Inferior parietal cortex (tissue), 1 donor: ENCODE data around the gene SLC36A4.
"Not testable (repeated sequence)": the region's sequence is repeated elsewhere in the genome, so short reads cannot be mapped to it uniquely, and the experiment has no call there.

Source experiments
- DNase-seq: peaks from one replicate; pipeline ENCODE4 v3.0.0-alpha.2; 2016; ENCODE audit errors: extremely low spot score

SLC36A4 gene

DNA sequence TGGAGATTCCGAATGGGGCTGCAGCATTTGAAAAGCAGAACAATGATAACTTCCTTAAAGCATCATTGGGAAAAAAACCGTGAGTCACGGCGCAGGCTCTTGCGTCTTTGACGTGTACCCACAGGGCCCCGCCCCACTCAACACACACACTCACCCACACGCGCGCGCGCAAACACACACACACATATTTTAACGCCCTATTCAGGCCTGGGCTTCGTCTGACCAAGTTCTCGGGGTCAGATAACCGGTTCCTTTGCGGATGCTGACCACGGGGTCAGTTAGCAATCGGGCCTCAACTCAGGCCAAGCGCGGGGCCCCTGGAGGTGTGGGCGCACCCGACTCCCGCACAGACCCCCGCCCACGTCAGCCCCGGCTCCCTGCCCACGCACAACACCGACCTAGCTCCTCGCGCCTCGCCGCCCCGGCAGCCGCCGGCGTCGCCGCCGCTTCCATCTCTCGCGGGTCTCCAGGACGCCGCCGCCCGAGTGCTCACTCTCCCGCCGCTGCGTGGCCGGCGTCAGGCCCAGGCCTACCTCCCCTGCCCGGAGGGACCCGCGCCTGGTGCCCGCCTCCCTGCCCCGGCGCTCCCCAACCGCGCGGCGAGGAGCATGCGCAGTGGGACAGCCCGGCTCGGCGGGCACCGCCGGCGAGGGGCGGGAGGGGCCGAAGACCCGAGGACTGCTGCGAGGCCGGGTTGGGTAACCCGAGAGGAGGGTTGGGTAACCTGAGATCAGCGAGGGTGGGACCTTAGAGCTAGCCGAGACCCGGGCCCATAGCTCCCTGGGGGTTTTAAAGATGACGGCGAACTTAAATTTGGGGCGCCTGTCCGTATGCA, at the start of gene SLC36A4:
Gene SLC36A4 (minus strand): TSS at position 612 of the 835 bp plus-strand sequence. CDS start 159 bp downstream, at position 453.
- DNase-seq = peak; percentile 85

DNA sequence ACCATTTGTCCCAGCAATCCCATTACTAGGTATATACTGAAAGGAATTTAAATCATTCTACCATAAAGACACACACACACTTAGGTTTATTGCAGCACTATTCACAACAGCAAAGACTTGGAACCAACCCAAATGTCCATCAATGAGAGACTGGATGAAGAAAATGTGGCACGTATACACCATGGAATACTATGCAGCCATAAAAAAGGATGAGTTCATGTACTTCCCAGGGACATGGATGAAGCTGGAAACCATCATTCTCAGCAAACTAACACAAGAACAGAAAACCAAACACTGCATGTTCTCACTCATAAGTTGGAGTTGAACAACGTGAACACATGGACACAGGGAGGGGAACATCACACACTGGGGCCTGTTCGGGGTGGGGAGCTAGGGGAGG, 49.0 kb upstream of the SLC36A4 start:
- DNase-seq = not testable (repeated sequence)

DNA sequence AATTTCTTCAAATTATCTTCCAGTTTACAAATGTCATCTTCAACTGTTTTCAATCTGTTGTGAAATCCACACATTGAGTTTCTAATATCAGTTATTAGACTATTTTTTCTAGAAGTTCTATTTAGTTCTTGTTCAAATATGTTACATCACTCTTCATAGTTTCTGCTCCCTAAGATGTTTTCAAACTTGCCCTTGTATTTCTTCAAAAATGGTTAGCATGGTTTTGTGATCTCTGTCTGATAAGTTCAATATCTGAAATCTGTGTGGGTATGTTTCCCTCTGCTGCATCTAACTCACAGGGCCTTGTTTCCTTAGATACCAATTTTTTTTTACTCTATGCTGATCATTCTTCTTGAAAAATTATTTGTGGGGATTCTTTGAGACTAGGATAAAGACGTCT, 46.2 kb upstream of the SLC36A4 start:
- DNase-seq = no peak

DNA sequence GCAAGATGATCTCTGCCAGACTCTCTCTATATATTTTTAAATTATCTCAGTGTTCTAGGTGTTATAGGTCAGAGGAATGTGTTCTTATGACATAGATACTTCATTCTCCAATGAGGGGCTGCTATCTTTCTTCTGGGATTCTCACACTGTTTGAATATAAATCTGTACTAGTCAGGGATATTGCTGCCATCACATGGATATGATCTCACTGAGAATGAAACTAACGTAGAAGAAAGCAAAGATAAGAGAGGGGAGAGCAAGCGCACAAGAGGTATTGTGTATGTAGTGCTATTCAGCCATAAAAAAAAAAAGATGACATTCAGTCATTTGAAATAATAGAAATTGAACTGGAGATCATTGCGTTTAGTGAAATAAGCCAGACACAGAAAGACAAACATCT, 42.2 kb upstream of the SLC36A4 start:
- no peak for DNase-seq

DNA sequence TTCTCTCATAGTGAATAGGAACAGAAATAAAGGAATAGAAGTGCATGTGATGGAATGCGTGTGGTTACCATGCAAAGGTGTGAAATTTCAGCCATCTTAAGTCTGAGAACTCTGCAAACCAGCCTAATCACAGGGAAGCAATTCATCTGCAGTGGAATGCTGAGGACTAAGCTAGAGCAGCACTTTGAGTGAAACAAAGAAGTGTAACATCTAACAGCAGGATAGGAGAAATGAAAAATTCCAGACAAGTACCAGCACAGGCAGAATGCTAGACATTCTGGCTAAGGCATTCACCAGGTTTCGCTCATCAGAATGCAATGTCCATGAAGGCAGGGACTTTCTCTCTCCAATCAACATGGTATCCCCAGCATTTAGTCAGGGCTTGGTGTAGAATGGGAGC, 41.2 kb upstream of the SLC36A4 start:
- no peak for DNase-seq

DNA sequence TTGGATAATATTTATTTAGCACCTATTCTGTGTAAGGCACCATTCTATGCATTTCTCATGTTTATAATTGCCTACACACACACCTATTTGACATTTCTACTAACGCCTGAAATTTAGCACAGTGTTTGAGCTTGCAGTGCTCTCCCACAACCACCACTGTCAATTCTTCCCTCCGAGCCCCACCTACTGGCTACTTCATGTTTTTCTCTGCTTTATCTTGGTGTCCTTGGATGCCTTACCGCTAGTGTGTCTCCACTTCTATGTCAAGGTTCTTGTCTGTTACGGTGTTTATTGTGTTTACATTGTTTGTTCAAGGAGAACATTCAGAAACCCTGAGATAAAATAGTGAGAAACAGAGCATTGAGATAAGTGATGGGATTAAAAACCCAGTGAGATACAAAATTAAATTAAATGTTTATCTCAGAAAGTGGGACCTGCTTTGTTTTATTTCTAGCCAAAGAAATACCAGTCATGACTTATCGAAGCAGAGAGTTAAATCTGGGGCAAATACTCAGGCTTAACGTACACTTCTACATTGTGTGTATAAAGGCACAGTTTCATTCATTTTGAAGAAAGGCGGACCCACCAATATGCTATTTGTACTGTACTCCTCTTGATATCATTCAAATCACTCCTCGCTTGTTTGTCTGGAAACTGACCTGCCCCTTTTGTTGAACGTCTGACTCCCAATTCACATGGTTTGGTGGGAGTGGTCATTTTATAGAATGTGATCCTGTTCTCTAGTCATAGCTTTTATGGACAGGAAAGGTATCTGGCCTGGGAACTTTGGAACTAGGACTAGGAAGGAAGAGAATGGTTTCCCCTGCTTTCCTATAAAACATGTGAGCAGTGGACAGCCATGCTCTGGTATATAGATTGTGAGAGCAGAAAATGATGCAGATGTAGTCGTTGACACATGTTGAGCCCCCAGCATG, 39.2 kb upstream of the SLC36A4 start:
- DNase-seq = peak; percentile 50

DNA sequence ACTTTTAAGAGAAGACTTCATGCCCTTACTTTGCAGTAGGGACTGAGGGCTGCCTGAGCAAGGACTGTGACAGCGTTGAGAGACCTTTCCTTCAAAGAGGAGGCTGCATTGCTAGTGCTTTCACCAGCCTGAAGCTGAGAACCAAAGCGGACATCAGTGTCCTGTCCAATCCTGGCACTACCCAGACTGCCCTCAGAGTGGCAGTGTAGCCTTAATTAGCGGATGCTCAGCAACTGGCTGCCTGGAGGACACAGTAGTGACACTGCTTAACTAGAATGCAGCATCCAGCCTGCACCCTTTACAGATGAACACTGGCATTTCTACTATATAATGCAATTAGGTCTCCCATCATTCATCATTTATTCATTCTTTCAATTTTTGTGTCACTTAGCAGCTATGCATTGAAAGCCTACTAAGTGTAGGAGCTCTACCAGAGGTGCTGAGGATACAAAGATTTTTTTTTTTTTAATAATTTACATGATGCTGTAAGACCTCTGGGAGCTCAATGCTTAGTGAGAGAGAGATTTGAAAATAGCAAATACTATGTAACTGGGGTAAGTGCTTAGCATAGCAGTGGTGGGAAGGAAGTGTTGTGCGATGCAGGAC, 36.9 kb upstream of the SLC36A4 start:
- peak; percentile 89 for DNase-seq

DNA sequence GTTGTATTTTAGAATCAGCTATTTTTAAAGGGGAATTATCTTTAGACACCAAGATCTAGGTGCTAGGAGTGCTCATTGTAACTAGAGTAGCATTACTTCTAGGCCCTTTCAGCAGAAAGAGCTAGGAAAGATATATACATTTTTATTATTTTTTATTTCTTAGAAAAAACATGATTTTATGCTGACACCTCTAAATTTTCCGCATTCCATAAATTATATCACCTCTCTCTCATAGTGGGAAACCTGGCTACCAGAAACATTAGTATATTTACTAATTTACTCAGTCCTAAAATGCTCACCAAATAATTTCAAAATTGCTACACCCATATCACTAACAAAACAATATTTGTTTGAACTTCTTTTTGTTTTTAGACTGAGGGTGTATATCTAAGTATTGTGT, 32.1 kb upstream of the SLC36A4 start:
- DNase-seq = no peak

DNA sequence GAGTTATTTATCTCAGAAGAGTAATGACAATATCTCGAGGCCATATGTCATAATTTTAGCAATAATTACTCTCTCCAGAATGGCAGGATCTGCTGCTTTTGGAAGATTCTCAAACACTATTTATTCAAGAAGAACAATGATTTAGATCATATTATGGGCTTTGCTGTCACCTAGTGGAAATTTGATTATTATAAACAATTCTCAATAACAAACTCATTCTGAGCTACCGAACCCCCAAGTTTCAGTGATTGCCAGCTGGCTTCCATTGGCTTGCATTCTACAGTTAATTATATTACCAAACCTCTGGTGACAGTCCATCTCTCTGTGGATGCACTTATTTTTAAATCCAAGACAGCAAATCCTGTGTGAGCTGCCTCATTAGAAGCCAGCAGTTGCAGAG, 27.9 kb upstream of the SLC36A4 start:
- DNase-seq = peak; percentile 77

DNA sequence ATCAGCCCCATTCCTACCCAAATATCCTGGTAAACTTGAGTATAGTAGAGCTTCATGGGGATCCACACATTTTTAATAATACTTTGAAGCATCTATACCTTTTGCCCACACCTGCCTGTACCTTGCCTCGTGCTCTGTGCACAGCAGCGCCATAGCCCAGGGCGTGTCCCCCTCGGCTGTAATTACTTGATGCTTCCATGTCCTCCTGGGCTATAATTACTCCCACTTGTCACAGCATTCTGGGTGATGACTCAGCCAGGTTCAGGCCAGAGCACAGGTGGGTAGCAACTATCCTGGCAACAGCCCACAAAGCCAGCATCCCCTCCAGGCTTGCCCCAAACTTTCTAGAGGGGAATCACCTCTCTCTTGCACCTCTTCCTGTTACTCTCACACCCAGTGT, 23.7 kb upstream of the SLC36A4 start:
- no peak for DNase-seq

DNA sequence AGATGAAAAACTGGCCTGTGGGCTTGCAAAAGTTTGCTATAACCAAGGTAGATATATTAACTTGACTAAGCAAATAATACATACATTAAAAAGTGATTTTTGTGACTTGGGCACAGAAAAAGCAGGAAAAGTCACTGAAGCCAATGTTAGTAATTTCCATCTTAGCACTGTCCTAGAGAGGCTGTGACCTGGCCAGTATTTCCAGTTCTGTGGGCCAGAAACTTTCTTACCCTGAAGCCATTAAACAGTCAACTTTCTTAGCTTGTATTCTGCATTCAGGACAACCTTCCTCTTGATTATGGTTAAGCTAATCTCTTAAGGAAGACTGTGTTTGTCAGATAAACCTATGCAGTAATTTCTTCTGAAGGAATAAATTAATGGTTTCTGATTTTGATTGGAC, 22.3 kb upstream of the SLC36A4 start:
- DNase-seq = no peak

DNA sequence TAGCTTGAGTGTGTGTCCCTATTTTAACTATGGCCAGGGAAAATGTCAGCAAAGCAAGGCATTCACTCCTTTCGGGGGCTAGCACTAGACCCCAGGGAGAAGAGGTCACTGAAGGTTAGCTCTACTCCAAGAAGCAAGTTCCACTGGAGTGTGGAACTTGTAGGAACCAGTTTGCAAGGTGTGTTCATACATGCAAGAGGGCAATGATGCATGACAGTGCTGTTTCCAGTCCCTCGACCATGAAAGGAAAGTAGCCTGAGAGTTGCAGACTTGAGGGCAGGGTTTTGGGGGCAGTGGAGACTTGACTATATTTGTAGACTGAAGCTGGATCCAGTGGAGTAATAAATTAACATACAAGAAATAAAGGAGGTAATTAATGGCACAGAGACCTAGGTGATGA, 21.6 kb upstream of the SLC36A4 start:
- DNase-seq = no peak

DNA sequence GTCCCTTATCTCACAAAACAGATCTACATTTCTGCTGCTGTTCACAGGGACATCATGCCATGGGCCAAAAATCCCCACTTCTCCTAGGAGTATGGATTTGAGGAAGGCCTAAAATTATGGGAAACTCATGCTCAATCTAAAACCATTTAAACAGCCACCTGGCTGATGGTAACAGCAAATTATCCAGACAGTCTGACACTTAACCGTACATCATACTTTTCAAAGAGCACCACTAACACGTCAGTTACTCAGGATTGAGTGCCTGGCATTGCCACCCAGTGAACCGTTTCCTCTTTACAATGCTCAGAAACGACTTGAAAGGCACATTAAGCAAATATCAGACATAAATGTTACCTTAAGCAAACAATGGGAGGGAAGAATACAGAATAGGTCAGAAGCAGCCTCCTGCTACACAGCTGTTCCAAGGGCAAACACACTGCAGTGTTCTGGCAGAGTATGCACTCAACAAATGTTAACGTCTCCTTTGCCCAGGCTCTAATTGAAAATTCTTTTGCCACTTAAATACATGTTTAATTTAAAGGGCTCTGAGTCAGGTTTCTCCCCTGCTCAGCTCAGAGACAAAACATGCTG, 18.8 kb upstream of the SLC36A4 start:
- no peak for DNase-seq

DNA sequence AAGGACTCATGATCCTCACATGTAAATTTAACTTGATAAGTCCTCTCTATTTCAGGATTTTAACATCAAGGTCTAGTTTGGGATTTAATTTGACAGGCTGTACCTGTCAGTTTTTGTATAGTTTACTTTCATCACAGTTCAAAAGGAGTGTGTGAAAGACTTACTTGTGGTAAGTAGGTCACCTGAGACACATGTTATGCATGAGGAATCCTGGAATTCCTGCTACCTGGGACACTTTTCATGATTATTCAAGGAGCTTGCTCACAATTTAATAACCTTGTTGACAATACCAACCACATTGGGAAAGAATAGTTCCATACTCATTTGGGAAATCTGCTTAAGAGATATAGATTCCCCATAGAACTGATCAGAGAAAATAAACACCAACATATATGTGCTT, 15.8 kb upstream of the SLC36A4 start:
- no peak for DNase-seq

DNA sequence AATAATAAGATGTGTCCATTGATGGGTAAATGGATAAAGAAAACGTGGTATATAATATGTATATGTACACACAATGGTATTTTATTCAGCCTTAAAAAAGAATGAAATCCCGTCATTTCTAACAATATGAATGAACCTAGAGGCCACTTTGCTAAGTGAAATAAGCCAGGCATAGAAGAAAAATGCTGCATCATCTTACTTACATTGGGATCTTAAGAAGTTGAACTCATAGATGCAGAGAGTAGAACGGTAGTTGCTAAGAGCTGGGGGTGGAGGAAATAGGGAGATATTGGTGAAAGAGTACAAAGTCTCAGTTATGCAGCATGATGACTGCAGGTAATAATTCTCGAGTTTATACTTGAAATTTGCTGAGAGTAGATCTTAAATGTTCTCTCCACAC, 14.3 kb upstream of the SLC36A4 start:
- DNase-seq = no peak

DNA sequence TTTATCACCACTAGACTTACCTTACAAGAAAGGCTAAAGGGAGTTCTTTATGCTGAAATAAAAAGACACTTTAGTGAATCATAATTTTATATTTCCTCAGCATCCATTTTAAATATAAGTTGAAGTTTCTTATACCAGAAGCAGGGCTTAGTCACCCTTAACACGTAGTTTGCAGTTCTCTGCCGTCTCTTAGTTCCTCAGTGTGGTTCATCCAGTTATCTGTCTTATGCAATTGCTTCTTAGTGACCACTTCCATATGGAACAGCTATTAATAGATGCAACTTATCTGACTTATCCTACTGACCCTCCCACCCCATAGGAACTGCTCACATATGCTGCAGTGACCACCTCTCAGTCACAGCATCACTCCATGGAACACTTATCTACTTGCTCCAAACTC, 11.7 kb upstream of the SLC36A4 start:
- no peak for DNase-seq

DNA sequence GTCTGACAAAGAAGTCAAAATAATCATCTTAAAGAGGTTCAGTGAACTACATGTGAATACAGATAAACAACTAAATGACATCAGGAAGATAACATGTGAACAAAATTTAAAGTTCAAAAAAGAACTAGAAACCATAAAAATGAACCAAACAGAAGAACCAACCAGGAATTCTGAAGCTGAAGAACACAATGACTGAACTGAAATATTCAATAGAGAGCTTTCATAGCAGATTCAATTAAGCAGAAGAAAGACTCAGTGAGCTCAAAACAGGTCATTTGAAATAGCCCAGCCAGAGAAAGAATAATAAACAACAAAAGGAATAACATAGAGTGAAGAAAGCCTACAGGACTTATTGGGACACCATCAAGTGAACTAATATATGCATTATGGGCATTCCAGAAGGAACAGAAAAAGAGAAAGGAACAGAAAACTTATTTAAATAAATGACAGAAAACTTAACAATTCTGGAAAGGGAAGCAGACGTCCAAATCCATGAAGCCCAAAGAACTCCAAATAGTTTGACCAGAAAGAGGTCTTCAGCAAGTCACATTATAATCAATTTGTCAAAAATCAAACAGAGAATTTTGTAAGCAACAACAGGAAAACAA, 11.0 kb upstream of the SLC36A4 start:
- DNase-seq = no peak

DNA sequence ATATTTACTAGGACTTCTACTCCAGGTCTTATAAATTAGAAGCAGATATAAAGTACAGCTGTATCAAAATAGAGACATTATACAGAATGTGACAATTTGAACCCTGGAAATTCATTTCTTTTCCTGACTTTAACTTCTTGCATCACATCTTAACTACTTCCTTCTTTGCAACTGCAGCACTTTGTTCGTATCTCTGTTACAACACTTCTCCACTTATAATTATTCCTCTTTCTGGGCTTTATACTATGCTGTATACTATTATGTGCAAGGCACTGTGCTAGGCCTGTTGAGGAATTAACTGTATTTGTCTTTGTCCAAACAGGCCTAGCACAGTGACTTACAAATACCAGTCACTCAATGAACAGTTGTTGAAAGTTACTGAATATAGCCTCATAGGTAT, 1.8 kb upstream of the SLC36A4 start:
- no peak for DNase-seq

DNA sequence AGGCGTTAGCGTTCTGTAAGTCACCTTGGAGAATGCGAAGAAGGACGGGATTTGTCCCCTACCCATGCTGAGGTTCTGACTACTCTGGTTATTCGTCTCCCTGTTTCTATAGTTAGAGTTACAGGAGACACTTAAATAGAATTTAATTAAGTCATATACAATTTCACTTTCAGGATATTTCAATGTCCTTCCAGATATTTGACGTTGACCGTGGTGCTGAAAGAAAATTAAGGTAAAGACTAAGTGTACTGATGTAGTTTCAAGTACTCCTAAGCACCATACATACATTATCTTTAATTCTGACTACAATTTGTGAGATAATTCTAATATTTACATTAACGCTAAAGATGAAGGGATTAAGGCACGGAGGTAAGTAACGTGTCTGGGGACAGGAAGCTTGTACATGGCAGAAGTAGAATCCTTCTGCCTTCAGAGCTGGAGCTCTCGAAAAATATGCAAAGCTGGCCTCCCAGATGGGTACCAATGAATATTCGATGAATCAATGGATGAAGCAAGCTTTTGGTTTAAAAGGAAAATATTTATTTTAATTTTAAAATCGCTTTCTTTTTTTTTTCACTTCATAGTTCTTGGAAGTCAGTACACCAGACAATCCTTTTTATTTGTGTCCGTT, 539 bp upstream of the SLC36A4 start:
- DNase-seq = peak; percentile 62

DNA sequence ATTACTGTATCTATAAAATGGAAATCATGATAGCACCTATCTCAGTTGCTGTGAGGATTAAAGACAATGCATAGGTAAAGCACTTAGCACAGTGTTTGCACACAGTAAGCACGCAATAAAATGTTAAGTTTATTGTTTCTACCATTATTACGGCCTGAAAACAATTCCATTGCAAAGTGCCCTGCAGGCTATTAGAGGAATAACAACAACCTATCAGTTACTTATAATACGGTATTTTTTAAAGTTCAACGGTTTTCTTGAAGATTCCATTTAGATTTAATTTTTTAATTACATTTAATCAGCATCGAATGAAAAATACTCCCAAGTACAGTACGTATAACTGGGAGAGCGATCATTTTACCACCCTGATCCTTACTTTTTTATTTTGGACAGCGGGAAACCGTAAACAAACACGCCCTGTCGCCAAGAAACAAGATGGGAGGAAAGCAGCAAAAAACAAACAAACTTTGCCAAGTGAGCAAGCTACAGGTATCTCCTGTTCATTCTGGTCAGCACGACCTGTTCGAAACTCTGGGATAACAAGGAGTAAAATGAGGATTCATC, 893 bp downstream of the SLC36A4 start:
- no peak for DNase-seq
